Measurements from ENCODE around the gene MTHFD2L. TPM values are rescaled to one million over a fixed set of nuclear protein-coding genes. Genes with fewer than 3 reads are reported as not detected.

Gene MTHFD2L
- total RNA-seq (2022; extraction: Qiagen RNA extraction), result 8.6 to 10.0 TPM (median 9.2 TPM) in 5 replicates

DNA sequence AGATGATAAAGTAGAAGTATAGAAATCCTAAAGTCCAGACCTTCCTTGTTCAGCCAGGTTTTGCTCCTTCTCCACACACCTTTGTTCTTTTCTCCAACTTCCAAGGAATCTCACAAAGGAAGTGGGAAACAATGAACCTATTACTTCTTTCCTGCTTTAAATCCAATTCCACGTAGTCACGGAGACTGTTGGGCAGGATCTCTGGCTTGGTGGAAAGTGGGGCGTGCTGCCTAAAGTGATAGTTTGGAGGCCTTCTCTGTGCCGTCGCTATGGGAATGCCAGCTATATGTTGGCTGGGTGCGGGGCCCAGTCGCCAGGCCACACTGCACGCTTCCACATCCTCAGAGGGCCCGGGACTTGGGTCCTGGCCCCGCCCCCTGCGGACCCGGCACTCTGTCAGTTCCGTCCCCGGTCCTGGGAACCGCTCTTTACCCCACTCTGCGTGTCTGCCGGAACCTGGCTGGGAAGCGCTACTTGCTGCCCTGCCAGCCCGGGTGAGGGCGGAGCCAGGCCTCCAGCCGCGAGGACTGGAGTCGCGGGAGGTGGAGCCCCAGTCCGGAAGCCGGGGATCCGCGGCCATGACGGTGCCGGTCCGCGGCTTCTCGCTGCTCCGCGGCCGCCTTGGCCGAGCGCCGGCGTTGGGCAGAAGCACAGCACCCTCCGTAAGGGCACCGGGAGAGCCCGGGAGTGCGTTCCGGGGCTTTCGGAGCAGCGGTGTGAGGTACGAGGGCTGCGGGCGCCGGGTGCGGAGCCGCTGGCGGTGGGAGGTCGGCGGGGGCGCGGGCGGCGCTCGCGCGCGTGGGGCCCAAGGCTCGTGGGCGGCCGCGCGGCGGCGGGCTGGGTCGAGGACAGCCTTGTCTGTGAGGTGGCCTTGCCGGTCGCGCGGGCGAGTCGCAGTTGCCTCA, at the start of gene MTHFD2L:
Gene MTHFD2L, plus strand, starts transcription at position 558 of the 905 bp plus-strand sequence. Its CDS starts 21 bp downstream, at position 579.

GRCh38 chr4:74308215-74308614, 150.3 kb downstream of the MTHFD2L start, which contains the start of gene EPGN:
Gene EPGN, plus strand, starts transcription at chr4:74308470. Its CDS starts 64 bp downstream, at chr4:74308534.

Other genes with a start within 250 kb of the MTHFD2L start
- 0.72 to 1.2 TPM (median 1.1 TPM) in 5 replicates for gene PF4, start 176.1 kb upstream of the MTHFD2L start, total RNA-seq (2022; extraction: Qiagen RNA extraction)
- gene PPBP, start 169.9 kb upstream of the MTHFD2L start, total RNA-seq (2022; extraction: Qiagen RNA extraction), result 0.21 TPM in 1 of 5 replicates, not detected in the others
- gene CXCL5, start 159.4 kb upstream of the MTHFD2L start, total RNA-seq (2022; extraction: Qiagen RNA extraction), result 31.9 to 38.4 TPM (median 35.3 TPM) in 5 replicates
- gene CXCL3, start 119.4 kb upstream of the MTHFD2L start, total RNA-seq (2022; extraction: Qiagen RNA extraction), result 2.8 to 4.8 TPM (median 4.3 TPM) in 5 replicates
- gene CXCL2, start 58.9 kb upstream of the MTHFD2L start, total RNA-seq (2022; extraction: Qiagen RNA extraction), result 10.9 to 15.4 TPM (median 15.0 TPM) in 5 replicates
- gene EPGN, start 150.4 kb downstream of the MTHFD2L start, total RNA-seq (2022; extraction: Qiagen RNA extraction), result not detected in 5 replicates
- 12.6 to 18.5 TPM (median 16.3 TPM) in 5 replicates for gene EREG, start 207.0 kb downstream of the MTHFD2L start, total RNA-seq (2022; extraction: Qiagen RNA extraction)

All from A549 treated with Mapracorat at 1 μM for 4 hours (cell line).